ENCODE data around the gene CRY1. TPM values are rescaled to one million over a fixed set of nuclear protein-coding genes. Genes with fewer than 3 reads are reported as not detected.
"Not testable (repeated sequence)": the region's sequence is repeated elsewhere in the genome, so short reads cannot be mapped to it uniquely, and the experiment has no call there.

The CRY1 gene
- total and polyA plus RNA-seq, 9 of the 15 experiments (the other 6 are each of a cell fraction or from before 2014, with no cell fraction given): 8.7 to 33.3 (median 25.2) TPM

DNA sequence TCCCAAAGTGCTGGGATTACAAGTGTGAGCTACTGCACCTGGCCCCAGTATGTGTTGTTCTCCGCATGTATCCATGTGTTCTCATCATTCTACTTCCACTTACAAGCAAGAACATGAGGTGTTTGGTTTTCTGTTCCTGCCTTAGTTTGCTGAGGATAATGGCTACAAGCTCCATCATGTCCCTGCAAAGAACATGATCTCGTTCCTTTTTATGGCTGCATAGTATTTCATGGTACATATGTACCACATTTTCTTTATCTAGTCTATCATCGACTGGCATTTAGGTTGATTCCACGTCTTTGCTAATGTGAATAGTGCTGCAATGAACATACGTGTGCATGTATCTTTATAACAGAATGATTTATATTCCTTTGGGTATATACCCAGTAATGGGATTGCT is 97.2 kb downstream of the CRY1 start:
- in situ Hi-C loops (cut with MboI); H3K9me1 ChIP-seq (ENCODE audit: control insufficient read depth, insufficient read depth, low read length); H4K20me1 ChIP-seq (replicated peaks; ENCODE audit: control insufficient read depth, insufficient read depth, low read length); CTCF ChIA-PET (ENCODE audit: low intra/inter-chr PET ratio); H3K27ac ChIP-seq (ENCODE audit: extremely low read depth, low read depth, low read length); H3K27me3 ChIP-seq (ENCODE audit: control insufficient read depth in 2 of 2, insufficient read depth in 2 of 2, low read length in 2 of 2); FAIRE-seq; H3K4me2 ChIP-seq (ENCODE audit: insufficient read depth, low read length); H3K4me3 ChIP-seq; H2AFZ ChIP-seq (ENCODE audit: low read depth, low read length); intact Hi-C loops (cut with micrococcal nuclease); BruUV-seq (replicated peaks); ATAC-seq; DNase-seq (ENCODE audit: extremely low read depth in 1 of 4, low spot score in 3 of 4); H3K9ac ChIP-seq (ENCODE audit: insufficient read depth in 1 of 2, low read depth in 2 of 2, low read length in 2 of 2); H3K4me1 ChIP-seq (replicated peaks in 1 of 2; ENCODE audit: control insufficient read depth in 2 of 2, insufficient read depth in 2 of 2, low read length in 2 of 2); H3K9me3 ChIP-seq (replicated peaks; ENCODE audit: control insufficient read depth, insufficient read depth, low read depth, low read length); H3K79me2 ChIP-seq (ENCODE audit: control insufficient read depth, insufficient read depth, low read length): not testable (repeated sequence)
- WGBS (ENCODE audit: insufficient coverage, low coverage, missing lambda C conversion rate): 80% methylated on average over 5 of the region's 5 CpGs
- TF ChIP-seq ZNF146 (CRISPR knock-in tag; IDR thresholded peaks at IDR 0.05; ENCODE audit: unreplicated experiment): peak; percentile 51
- POLR2A ChIA-PET: interaction anchor here (1.1 kb wide), 1 partner anchor 9 kb away, joined by 3 read pairs; the partner anchor contains the start of gene MTERF2
- peaks cover 31% of the 10 kb centered on the region; the same call in 2 of the 3 replicates for H3K36me3 ChIP-seq (ENCODE audit: control insufficient read depth, insufficient read depth, low read length)

DNA sequence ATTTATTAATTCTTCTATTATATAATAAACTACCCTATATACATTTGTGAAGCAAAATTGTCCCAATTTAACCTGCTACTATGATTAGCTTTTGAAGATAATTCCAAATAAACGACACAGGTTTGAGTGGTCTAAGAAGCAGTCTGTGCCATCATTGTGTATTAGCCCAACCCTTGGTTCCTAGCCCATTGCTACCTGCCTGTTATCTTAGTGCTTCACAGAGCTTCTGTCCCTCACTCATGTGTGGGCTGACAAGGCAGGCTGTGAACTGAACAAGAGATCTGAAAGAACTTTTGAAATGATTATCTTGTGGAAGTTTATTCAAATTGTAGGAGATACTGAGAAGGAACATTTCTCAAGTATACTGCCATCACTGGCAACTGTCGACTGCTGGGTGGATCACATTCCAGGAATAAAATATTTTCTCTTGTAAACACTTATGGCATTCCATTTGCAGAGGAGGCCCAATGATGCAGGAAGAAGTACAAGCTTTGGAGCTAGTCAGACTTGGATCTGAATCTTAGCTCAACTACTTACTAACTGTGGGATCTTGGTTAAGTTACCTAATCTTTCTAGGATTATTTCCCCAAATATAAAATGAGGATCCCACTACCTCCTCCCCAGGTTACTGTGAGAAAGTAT is 98.6 kb downstream of the CRY1 start:
- no peaks in the 10 kb centered on the region for H3K4me1 ChIP-seq (replicated peaks in 1 of 2; ENCODE audit: control insufficient read depth in 2 of 2, insufficient read depth in 2 of 2, low read length in 2 of 2)
- FAIRE-seq: no peak
- no peaks in the 10 kb centered on the region for H3K27me3 ChIP-seq (ENCODE audit: control insufficient read depth in 2 of 2, insufficient read depth in 2 of 2, low read length in 2 of 2)
- intact Hi-C loops (cut with micrococcal nuclease): no loop called here
- no peaks in the 10 kb centered on the region for H4K20me1 ChIP-seq (replicated peaks; ENCODE audit: control insufficient read depth, insufficient read depth, low read length)
- H2AFZ ChIP-seq (ENCODE audit: low read depth, low read length): no peak overlapping the region
- no peak overlapping the region for H3K27ac ChIP-seq (ENCODE audit: extremely low read depth, low read depth, low read length)
- BruUV-seq (replicated peaks): no TSS peak
- DNase-seq (ENCODE audit: extremely low read depth in 1 of 4, low spot score in 3 of 4): no peak
- peaks cover 25% of the 10 kb centered on the region; the same call in 2 of the 3 replicates for H3K36me3 ChIP-seq (ENCODE audit: control insufficient read depth, insufficient read depth, low read length)
- in situ Hi-C loops (cut with MboI): no loop called here
- H3K9ac ChIP-seq (ENCODE audit: insufficient read depth in 1 of 2, low read depth in 2 of 2, low read length in 2 of 2): no peak overlapping the region
- H3K4me2 ChIP-seq (ENCODE audit: insufficient read depth, low read length): no peak overlapping the region
- peak; percentile 66; the same call in 2 of the 3 replicates for ATAC-seq
- WGBS (ENCODE audit: insufficient coverage, low coverage, missing lambda C conversion rate): 11% methylated on average over 2 of the region's 2 CpGs
- no peak overlapping the region for H3K4me3 ChIP-seq
- H3K9me1 ChIP-seq (ENCODE audit: control insufficient read depth, insufficient read depth, low read length): no peaks in the 10 kb centered on the region
- ChIA-PET CTCF (ENCODE audit: low intra/inter-chr PET ratio) (no interaction called here), POLR2A (interaction anchor here (1.0 kb wide), 1 partner anchor 13 kb away, joined by 3 read pairs; no protein-coding TSS in a partner anchor)
- H3K9me3 ChIP-seq (replicated peaks; ENCODE audit: control insufficient read depth, insufficient read depth, low read depth, low read length): no peaks in the 10 kb centered on the region
- TF ChIP-seq HEY1 (CRISPR knock-in tag; IDR thresholded peaks at IDR 0.05; ENCODE audit: borderline replicate concordance) (no peak), ZNF174 (CRISPR knock-in tag; IDR thresholded peaks at IDR 0.05) (no peak)
- TF ChIP-seq, protein P1, sequence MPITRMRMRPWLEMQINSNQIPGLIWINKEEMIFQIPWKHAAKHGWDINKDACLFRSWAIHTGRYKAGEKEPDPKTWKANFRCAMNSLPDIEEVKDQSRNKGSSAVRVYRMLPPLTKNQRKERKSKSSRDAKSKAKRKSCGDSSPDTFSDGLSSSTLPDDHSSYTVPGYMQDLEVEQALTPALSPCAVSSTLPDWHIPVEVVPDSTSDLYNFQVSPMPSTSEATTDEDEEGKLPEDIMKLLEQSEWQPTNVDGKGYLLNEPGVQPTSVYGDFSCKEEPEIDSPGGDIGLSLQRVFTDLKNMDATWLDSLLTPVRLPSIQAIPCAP (CRISPR knock-in tag; IDR thresholded peaks at IDR 0.05; ENCODE audit: borderline replicate concordance): no peak
- no peaks in the 10 kb centered on the region for H3K79me2 ChIP-seq (ENCODE audit: control insufficient read depth, insufficient read depth, low read length)

Measured in K562 (cell line).